Suprapubic skin (tissue), 4 donors: ENCODE results near the gene SGO2. TPM values are rescaled to one million over a fixed set of nuclear protein-coding genes. Genes with fewer than 3 reads are reported as not detected.

Experiments
- DNase-seq, 2 donors: peaks; one replicate each; pipeline ENCODE4 v3.0.0-alpha.2; 2019; ENCODE audit warnings: low spot score in 2 of 2
- H3K27ac ChIP-seq: fragments of 200-600 bp; sonication (generic); one replicate; pipeline ENCODE4 v1.5.1; 2019
- H3K27me3 ChIP-seq: fragments of 200-600 bp; sonication (generic); one replicate; pipeline ENCODE4 v1.5.1; 2019
- H3K36me3 ChIP-seq: fragments of 200-600 bp; sonication (generic); one replicate; pipeline ENCODE4 v1.5.1; 2019
- H3K4me1 ChIP-seq: fragments of 200-600 bp; sonication (generic); one replicate; pipeline ENCODE4 v1.5.1; 2019
- H3K4me3 ChIP-seq: fragments of 200-600 bp; sonication (generic); one replicate; pipeline ENCODE4 v1.5.1; 2019; ENCODE audit warnings: mild to moderate bottlenecking
- H3K9me3 ChIP-seq: fragments of 200-600 bp; sonication (generic); one replicate; pipeline ENCODE4 v1.5.1; 2019
- CTCF ChIP-seq, 2 donors: fragments of 200-600 bp in 1 of 2; fragments of 450-650 bp in 1 of 2; sonication (generic) in 1 of 2; IDR thresholded peaks; one replicate each; pipeline ENCODE4 v1.5.1; 2016 to 2019; ENCODE audit warnings: antibody characterized with exemption in 2 of 2, mild to moderate bottlenecking in 1 of 2, moderate library complexity in 1 of 2
- EP300 ChIP-seq: sonication (generic); formaldehyde crosslinking; IDR thresholded peaks from one replicate; pipeline ENCODE4 v1.6.1; 2017; ENCODE audit warnings: antibody characterized with exemption
- POLR2A ChIP-seq, 2 donors: fragments of 450-650 bp; IDR thresholded peaks; one replicate each; pipeline ENCODE4 v1.6.1; 2017; ENCODE audit warnings: antibody characterized with exemption in 2 of 2, mild to moderate bottlenecking in 2 of 2, moderate library complexity in 2 of 2
- POLR2AphosphoS5 ChIP-seq, 3 donors: sonication (generic); formaldehyde crosslinking; IDR thresholded peaks; one replicate each; pipeline ENCODE4 v1.6.1; 2017; ENCODE audit warnings: antibody characterized with exemption in 3 of 3
- WGBS: methylation state at CpG from one replicate; pipeline ENCODE4 v1.1.5; 2018; 5-methylcytosine and 5-hydroxymethylcytosine counted together
- total RNA-seq, 4 donors: library from RNA; depleted of rRNA; stranded (reverse); fragments of >200 nt; gene quantifications; one replicate each; pipeline ENCODE4 v1.1.0, GENCODE V29; 2016

The SGO2 gene
- total RNA-seq, 4 donors from 2014 or later, result 2.0 to 3.5 (median 2.8) TPM

DNA sequence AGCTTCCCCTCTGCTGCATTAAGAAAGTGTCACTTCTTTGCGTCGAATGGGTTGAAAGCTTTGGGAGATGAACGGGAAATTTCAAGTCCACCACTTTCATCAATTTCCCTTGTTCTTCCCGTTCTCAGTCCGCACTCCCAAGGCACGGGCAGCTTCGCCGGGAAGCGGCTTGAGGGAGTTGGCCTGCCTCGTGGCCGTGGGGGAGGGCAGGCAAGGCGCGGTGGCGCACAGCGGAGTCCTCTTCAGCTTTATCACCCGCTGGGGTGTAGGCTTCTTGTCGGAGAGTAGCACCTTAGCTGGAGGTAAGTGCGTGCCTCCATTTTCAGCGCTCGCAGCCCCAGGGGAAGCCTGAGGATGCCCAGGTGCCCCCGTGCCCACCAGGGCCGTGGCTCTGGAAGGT, 36.0 kb upstream of the SGO2 start:
- no peaks in the 10 kb centered on the region for H3K9me3 ChIP-seq
- H3K4me3 ChIP-seq, result no peak overlapping the region
- H3K4me1 ChIP-seq, result no peaks in the 10 kb centered on the region
- no peak for TF ChIP-seq CTCF (IDR thresholded peaks at IDR 0.05)
- no peak for TF ChIP-seq POLR2A (IDR thresholded peaks at IDR 0.05)
- no peak for TF ChIP-seq POLR2AphosphoS5 (IDR thresholded peaks at IDR 0.05)
- TF ChIP-seq EP300, result no peak
- no peak for DNase-seq
- no peaks in the 10 kb centered on the region for H3K27me3 ChIP-seq
- H3K27ac ChIP-seq, result no peak overlapping the region
- WGBS, result 96% methylated on average over 20 of the region's 22 CpGs
- H3K36me3 ChIP-seq, result peaks cover 57% of the 10 kb centered on the region

GRCh38 chr2:200492656-200493055, 33.4 kb upstream of the SGO2 start:
- H3K4me1 ChIP-seq, result no peaks in the 10 kb centered on the region
- H3K36me3 ChIP-seq, result peaks cover 75% of the 10 kb centered on the region
- DNase-seq, result no peak
- H3K27ac ChIP-seq, result no peak overlapping the region
- no peak overlapping the region for H3K4me3 ChIP-seq
- H3K9me3 ChIP-seq, result no peaks in the 10 kb centered on the region
- TF ChIP-seq POLR2AphosphoS5 (IDR thresholded peaks at IDR 0.05), result no peak
- no peak for TF ChIP-seq EP300
- TF ChIP-seq CTCF (IDR thresholded peaks at IDR 0.05), result no peak
- TF ChIP-seq POLR2A (IDR thresholded peaks at IDR 0.05), result no peak
- H3K27me3 ChIP-seq, result no peaks in the 10 kb centered on the region

DNA sequence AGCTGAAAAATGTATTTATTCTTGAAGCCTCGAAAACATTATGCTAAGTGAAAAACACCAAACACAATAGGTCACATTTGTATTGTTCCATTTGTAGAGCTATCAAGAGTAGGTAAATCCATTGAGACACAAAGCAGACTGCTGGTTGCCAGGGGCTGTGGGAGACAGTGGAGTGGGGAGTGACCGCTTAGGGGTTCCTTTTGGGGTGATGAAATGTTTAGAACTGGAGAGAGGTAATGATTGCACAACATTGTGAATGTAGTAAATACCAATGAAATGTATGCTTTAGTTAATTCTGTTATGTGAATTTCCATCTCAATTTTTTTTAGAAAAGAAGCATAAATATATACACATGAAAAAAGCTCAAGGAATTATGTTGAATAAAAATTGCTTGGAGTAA, 32.0 kb upstream of the SGO2 start:
- peaks cover 88% of the 10 kb centered on the region for H3K36me3 ChIP-seq
- H3K9me3 ChIP-seq, result no peaks in the 10 kb centered on the region
- WGBS, result 91% methylated on average over 2 of the region's 2 CpGs
- no peak for TF ChIP-seq POLR2AphosphoS5 (IDR thresholded peaks at IDR 0.05)
- TF ChIP-seq CTCF (IDR thresholded peaks at IDR 0.05), result no peak
- no peak for TF ChIP-seq POLR2A (IDR thresholded peaks at IDR 0.05)
- no peak for TF ChIP-seq EP300
- H3K27me3 ChIP-seq, result no peaks in the 10 kb centered on the region
- DNase-seq, result no peak
- H3K27ac ChIP-seq, result no peak overlapping the region
- H3K4me3 ChIP-seq, result no peak overlapping the region
- H3K4me1 ChIP-seq, result no peaks in the 10 kb centered on the region

DNA sequence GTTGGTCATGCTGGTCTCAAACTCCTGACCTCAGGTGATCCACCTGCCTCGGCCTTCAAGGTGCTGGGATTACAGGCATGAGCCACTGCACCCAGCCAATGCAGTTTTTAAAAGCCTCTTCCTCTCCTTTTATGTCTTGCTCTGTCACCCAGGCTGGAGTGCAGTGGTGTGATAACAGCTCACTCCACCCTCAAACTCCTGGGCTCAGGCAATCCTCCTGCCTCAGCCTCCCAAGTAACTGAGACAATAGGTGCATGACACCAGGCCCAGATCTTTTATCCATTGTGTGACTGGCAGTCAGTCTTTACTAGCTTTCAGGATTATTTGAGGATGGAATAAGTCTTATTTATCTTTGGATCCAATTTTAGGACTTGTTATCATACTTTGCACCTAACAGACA, 29.3 kb upstream of the SGO2 start:
- WGBS, result 100% methylated on average over 1 of the region's 1 CpG
- no peak overlapping the region for H3K4me3 ChIP-seq
- H3K27ac ChIP-seq, result no peak overlapping the region
- no peak for DNase-seq
- H3K4me1 ChIP-seq, result no peaks in the 10 kb centered on the region
- no peak for TF ChIP-seq POLR2AphosphoS5 (IDR thresholded peaks at IDR 0.05)
- no peak for TF ChIP-seq EP300
- no peak for TF ChIP-seq CTCF (IDR thresholded peaks at IDR 0.05)
- no peak for TF ChIP-seq POLR2A (IDR thresholded peaks at IDR 0.05)
- H3K27me3 ChIP-seq, result no peaks in the 10 kb centered on the region
- H3K9me3 ChIP-seq, result no peaks in the 10 kb centered on the region
- H3K36me3 ChIP-seq, result peaks cover 62% of the 10 kb centered on the region

GRCh38 chr2:200498402-200499162, 27.4 kb upstream of the SGO2 start:
- no peak for DNase-seq
- Histone ChIP-seq H3K9me3 (no peaks in the 10 kb centered on the region), H3K36me3 (peaks cover 49% of the 10 kb centered on the region), H3K27me3 (no peaks in the 10 kb centered on the region), H3K4me1 (no peaks in the 10 kb centered on the region), H3K27ac (no peak overlapping the region), H3K4me3 (no peak overlapping the region)
- TF ChIP-seq POLR2AphosphoS5 (IDR thresholded peaks at IDR 0.05), result no peak
- TF ChIP-seq POLR2A (IDR thresholded peaks at IDR 0.05), result no peak
- no peak for TF ChIP-seq EP300
- no peak for TF ChIP-seq CTCF (IDR thresholded peaks at IDR 0.05)
- 77% methylated on average over 2 of the region's 2 CpGs for WGBS
